Lower leg skin (tissue), 4 donors: ENCODE measurements around the gene CLASP2. TPM values are rescaled to one million over a fixed set of nuclear protein-coding genes. Genes with fewer than 3 reads are reported as not detected.

Experiments
- DNase-seq, 2 donors: peaks; one replicate each; pipeline ENCODE4 v3.0.0-alpha.2; 2019; ENCODE audit warnings: low spot score in 2 of 2
- H3K4me3 ChIP-seq: fragments of 200-600 bp; sonication (generic); 2 replicates; pipeline ENCODE4 v1.5.1; 2017; ENCODE audit warnings: mild to moderate bottlenecking, low read depth; ENCODE audit not compliant: poor library complexity, severe bottlenecking
- CTCF ChIP-seq, 3 donors: fragments of 450-650 bp; IDR thresholded peaks; one replicate each; pipeline ENCODE4 v1.5.1; 2016; ENCODE audit warnings: antibody characterized with exemption in 3 of 3, mild to moderate bottlenecking in 3 of 3, moderate library complexity in 2 of 3
- POLR2A ChIP-seq, 2 donors: fragments of 450-650 bp; IDR thresholded peaks; one replicate each; pipeline ENCODE4 v1.6.1; 2016 to 2017; ENCODE audit warnings: antibody characterized with exemption in 2 of 2, mild to moderate bottlenecking in 1 of 2, moderate library complexity in 1 of 2
- whole genome bisulfite sequencing, 2 donors: methylation state at CpG; one replicate each; pipeline ENCODE4 v1.1.5; 2018; 5-methylcytosine and 5-hydroxymethylcytosine counted together
- intact Hi-C: fragments of 100-400 bp; cut with DNase I; formaldehyde crosslinking; loops from one replicate; pipeline ENCODE4 v1.15.0; 2023; ENCODE audit warnings: low total_unique reads
- total RNA-seq, 4 donors: library from RNA; depleted of rRNA; stranded (reverse); fragments of >200 nt; gene quantifications; one replicate each; pipeline ENCODE4 v1.1.0, GENCODE V29; 2016

Gene CLASP2
- total RNA-seq, 4 donors from 2014 or later = 27.2 to 76.8 (median 49.8) TPM

DNA sequence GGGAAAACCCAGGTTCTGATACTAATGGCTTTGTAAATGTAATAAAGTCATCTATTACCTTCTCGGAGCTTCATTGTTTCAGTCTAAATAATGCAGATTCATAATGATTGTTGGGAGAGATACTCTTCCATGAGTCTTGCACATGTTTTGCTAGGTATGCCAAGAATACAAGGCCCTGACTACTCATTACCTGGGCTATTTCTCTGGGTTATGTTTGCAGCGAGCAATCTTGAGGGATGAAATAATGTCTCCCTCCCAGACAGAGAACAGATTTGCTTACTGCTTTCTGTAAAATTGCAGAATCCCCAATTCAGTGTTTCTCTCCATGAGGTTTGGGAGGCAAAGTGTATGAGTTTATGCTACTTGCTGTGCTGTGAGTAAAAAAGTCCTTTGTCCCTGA, 6.2 kb upstream of the CLASP2 start:
- no peak for TF ChIP-seq CTCF (IDR thresholded peaks at IDR 0.05)
- no peak for TF ChIP-seq POLR2A (IDR thresholded peaks at IDR 0.05)
- H3K4me3 ChIP-seq = no peak overlapping the region
- intact Hi-C loops = no loop called here
- WGBS, 2 donors = 95 to 99% methylated on average over 2 of the region's 2 CpGs
- DNase-seq = no peak

GRCh38 chr3:33722626-33723370, 4.7 kb upstream of the CLASP2 start:
- WGBS, 2 donors = 45 to 48% methylated on average over 2 of the region's 2 CpGs
- intact Hi-C loops = no loop called here
- no peak for TF ChIP-seq POLR2A (IDR thresholded peaks at IDR 0.05)
- TF ChIP-seq CTCF (IDR thresholded peaks at IDR 0.05) = no peak
- no peak for DNase-seq
- no peak overlapping the region for H3K4me3 ChIP-seq

DNA sequence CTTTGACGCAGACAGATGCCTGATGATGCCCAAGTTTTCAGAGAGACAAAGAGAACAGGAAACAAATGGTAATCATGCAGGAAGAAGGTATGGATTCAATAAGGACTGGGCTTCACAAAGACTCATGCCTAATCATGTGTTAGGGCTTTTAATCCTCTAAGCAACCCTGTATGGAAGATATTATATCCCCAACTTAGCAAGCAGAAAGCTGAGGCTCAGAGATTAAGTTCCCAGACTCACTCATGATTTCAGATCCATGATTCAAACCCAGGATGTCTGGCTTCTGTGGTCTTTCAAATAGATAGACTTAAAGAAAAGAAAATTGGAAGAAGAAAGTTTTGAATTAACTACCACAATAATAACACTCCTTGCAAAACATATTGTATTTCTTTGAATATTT, 4.1 kb upstream of the CLASP2 start:
- TF ChIP-seq CTCF (IDR thresholded peaks at IDR 0.05) = no peak
- TF ChIP-seq POLR2A (IDR thresholded peaks at IDR 0.05) = no peak
- no peak for DNase-seq
- H3K4me3 ChIP-seq = no peak overlapping the region
- WGBS, 2 donors = 71 to 73% methylated on average over 1 of the region's 1 CpG
- intact Hi-C loops = no loop called here

DNA sequence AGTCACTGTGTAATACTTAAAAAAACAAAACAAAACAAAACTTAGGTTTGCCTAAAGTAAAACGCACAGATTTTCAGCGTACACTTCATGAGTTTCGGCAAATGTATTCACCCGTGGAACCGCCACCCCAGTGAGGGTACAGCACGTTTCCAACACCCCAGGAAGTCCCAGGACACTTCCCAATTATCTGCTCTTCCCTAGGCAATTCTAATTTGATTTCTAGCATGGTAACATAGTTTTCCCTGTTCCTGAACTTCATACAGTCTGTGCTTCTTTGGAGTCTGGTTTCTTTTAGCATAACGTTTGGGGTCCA, 497 bp upstream of the CLASP2 start:
- intact Hi-C loops = no loop called here
- H3K4me3 ChIP-seq = peak overlapping the region; percentile 76
- DNase-seq = no peak
- TF ChIP-seq POLR2A (IDR thresholded peaks at IDR 0.05) (no peak), CTCF (IDR thresholded peaks at IDR 0.05) (no peak)
- WGBS, 2 donors = 1% methylated on average over 7 of the region's 7 CpGs

DNA sequence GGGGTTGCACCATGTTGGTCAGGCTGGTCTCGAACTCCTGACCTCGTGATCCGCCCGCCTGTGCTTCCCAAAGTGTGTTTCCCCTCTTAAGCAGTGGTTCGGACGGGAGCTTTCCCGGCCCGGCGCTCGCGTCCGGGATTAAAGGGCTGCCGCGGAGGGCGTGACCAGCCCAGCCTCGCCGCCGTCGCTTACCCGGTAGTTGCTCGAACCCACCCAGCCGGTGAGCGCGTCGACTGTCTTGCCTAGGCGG, 513 bp downstream of the CLASP2 start:
- peak in 1 of 2 donors; percentile 51 for DNase-seq

More for the DNA sequence above, 513 bp downstream of the CLASP2 start:
- intact Hi-C loops = no loop called here
- TF ChIP-seq CTCF (IDR thresholded peaks at IDR 0.05) = no peak
- no peak for TF ChIP-seq POLR2A (IDR thresholded peaks at IDR 0.05)
- 0% methylated on average over 9 to 12 of the region's 26 CpGs for WGBS, 2 donors
- peak overlapping the region; percentile 76 for H3K4me3 ChIP-seq
